ENCODE data around the gene ZBTB16.
A peak's percentile ranks its signal among the peaks of the same experiment; 100 is the strongest.

The ZBTB16 gene

GRCh38 chr11:114088216-114088615 lies 28.7 kb downstream of the ZBTB16 start:
- WGBS, 2 donors (ENCODE audit: extremely low coverage in 2 of 2, insufficient read length in 2 of 2, insufficient replicate concordance in 1 of 2), result no CpG with 5 or more reads among the region's 9 CpGs
- H2AFZ ChIP-seq (ENCODE audit: low read length), result no peak overlapping the region
- no peak overlapping the region for H3K9ac ChIP-seq (ENCODE audit: low read depth, low read length, poor library complexity)
- no peak overlapping the region for H3K18ac ChIP-seq (ENCODE audit: low read length)
- no peak overlapping the region for H3K23ac ChIP-seq (ENCODE audit: low read depth, low read length, poor library complexity)
- H3K4me1 ChIP-seq (ENCODE audit: control insufficient read depth in 2 of 2, insufficient read depth in 1 of 2, low read depth in 1 of 2, low read length in 2 of 2), result peaks cover 29 to 53% of the 10 kb centered on the region in 2 donors
- H2BK15ac ChIP-seq (ENCODE audit: low read length), result no peak overlapping the region
- no peak overlapping the region for H3K27ac ChIP-seq (replicated peaks; ENCODE audit: low read length)
- no peak overlapping the region for H4K8ac ChIP-seq (ENCODE audit: low read depth, low read length)
- no peaks in the 10 kb centered on the region for H3K9me3 ChIP-seq (replicated peaks in 1 of 2; ENCODE audit: control insufficient read depth in 2 of 2, insufficient read depth in 1 of 2, low read depth in 1 of 2, low read length in 2 of 2)
- no peak overlapping the region for H2BK5ac ChIP-seq (ENCODE audit: low read length)
- H3K36me3 ChIP-seq (replicated peaks in 1 of 2; ENCODE audit: control insufficient read depth in 2 of 2, insufficient read depth in 2 of 2, low read length in 2 of 2), result peaks cover 5 to 23% of the 10 kb centered on the region in 2 donors
- no peak overlapping the region for H3K14ac ChIP-seq (ENCODE audit: low read length)
- DNase-seq (ENCODE audit: low spot score), result no peak
- no peak overlapping the region for H3K4me2 ChIP-seq (ENCODE audit: insufficient read depth, low read length, poor library complexity, severe bottlenecking)
- H4K91ac ChIP-seq (ENCODE audit: low read depth, low read length, poor library complexity), result no peak overlapping the region
- H3K4me3 ChIP-seq (ENCODE audit: low read length in 2 of 2), result no peak overlapping the region
- H2AK5ac ChIP-seq (ENCODE audit: low read depth, low read length), result no peak overlapping the region
- no peak overlapping the region for H3K4ac ChIP-seq (ENCODE audit: low read length)
- peaks cover 3% of the 10 kb centered on the region for H3K79me1 ChIP-seq (ENCODE audit: low read depth, low read length)
- H2BK120ac ChIP-seq (ENCODE audit: low read depth, low read length), result no peak overlapping the region
- no peaks in the 10 kb centered on the region for H3K27me3 ChIP-seq (ENCODE audit: control insufficient read depth in 3 of 3, insufficient read depth in 3 of 3, low read depth in 1 of 3, low read length in 3 of 3)
- no peak overlapping the region for H2BK12ac ChIP-seq (ENCODE audit: low read length)

GRCh38 chr11:114088836-114089235 lies 29.3 kb downstream of the ZBTB16 start:
- Histone ChIP-seq H3K27me3 (ENCODE audit: control insufficient read depth in 3 of 3, insufficient read depth in 3 of 3, low read depth in 1 of 3, low read length in 3 of 3) (no peaks in the 10 kb centered on the region), H2AK5ac (ENCODE audit: low read depth, low read length) (no peak overlapping the region), H3K23ac (ENCODE audit: low read depth, low read length, poor library complexity) (no peak overlapping the region), H3K14ac (ENCODE audit: low read length) (no peak overlapping the region), H2BK12ac (ENCODE audit: low read length) (no peak overlapping the region), H3K4me1 (ENCODE audit: control insufficient read depth in 2 of 2, insufficient read depth in 1 of 2, low read depth in 1 of 2, low read length in 2 of 2) (peaks cover 35 to 54% of the 10 kb centered on the region in 2 donors), H3K9ac (ENCODE audit: low read depth, low read length, poor library complexity) (no peak overlapping the region), H3K18ac (ENCODE audit: low read length) (no peak overlapping the region), H3K36me3 (replicated peaks in 1 of 2; ENCODE audit: control insufficient read depth in 2 of 2, insufficient read depth in 2 of 2, low read length in 2 of 2) (peaks cover 3 to 25% of the 10 kb centered on the region in 2 donors), H3K9me3 (replicated peaks in 1 of 2; ENCODE audit: control insufficient read depth in 2 of 2, insufficient read depth in 1 of 2, low read depth in 1 of 2, low read length in 2 of 2) (no peaks in the 10 kb centered on the region), H3K4me3 (ENCODE audit: low read length in 2 of 2) (no peak overlapping the region), H4K91ac (ENCODE audit: low read depth, low read length, poor library complexity) (no peak overlapping the region), H2BK120ac (ENCODE audit: low read depth, low read length) (no peak overlapping the region), H4K8ac (ENCODE audit: low read depth, low read length) (no peak overlapping the region), H3K4ac (ENCODE audit: low read length) (no peak overlapping the region), H2AFZ (ENCODE audit: low read length) (no peak overlapping the region), H2BK15ac (ENCODE audit: low read length) (no peak overlapping the region), H2BK5ac (ENCODE audit: low read length) (no peak overlapping the region), H3K79me1 (ENCODE audit: low read depth, low read length) (peaks cover 3% of the 10 kb centered on the region), H3K4me2 (ENCODE audit: insufficient read depth, low read length, poor library complexity, severe bottlenecking) (no peak overlapping the region), H3K27ac (replicated peaks; ENCODE audit: low read length) (no peak overlapping the region)
- WGBS, 2 donors (ENCODE audit: extremely low coverage in 2 of 2, insufficient read length in 2 of 2, insufficient replicate concordance in 1 of 2), result no CpG with 5 or more reads among the region's 7 CpGs
- DNase-seq (ENCODE audit: low spot score), result no peak

- no peak overlapping the region for H3K9ac ChIP-seq (ENCODE audit: low read depth, low read length, poor library complexity)
- H3K4ac ChIP-seq (ENCODE audit: low read length), result no peak overlapping the region
- no peak overlapping the region for H2BK120ac ChIP-seq (ENCODE audit: low read depth, low read length)
- H3K4me3 ChIP-seq (ENCODE audit: low read length in 2 of 2), result no peak overlapping the region
- H3K14ac ChIP-seq (ENCODE audit: low read length), result peak overlapping the region; percentile 6
- H4K91ac ChIP-seq (ENCODE audit: low read depth, low read length, poor library complexity), result no peak overlapping the region
- H2AFZ ChIP-seq (ENCODE audit: low read length), result no peak overlapping the region
- H2BK12ac ChIP-seq (ENCODE audit: low read length), result no peak overlapping the region
- no peak overlapping the region for H4K8ac ChIP-seq (ENCODE audit: low read depth, low read length)
- H3K4me1 ChIP-seq (ENCODE audit: control insufficient read depth in 2 of 2, insufficient read depth in 1 of 2, low read depth in 1 of 2, low read length in 2 of 2), result peaks cover 36 to 52% of the 10 kb centered on the region in 2 donors
- H2AK5ac ChIP-seq (ENCODE audit: low read depth, low read length), result no peak overlapping the region
- no peak overlapping the region for H2BK5ac ChIP-seq (ENCODE audit: low read length)
- H3K27me3 ChIP-seq (ENCODE audit: control insufficient read depth in 3 of 3, insufficient read depth in 3 of 3, low read depth in 1 of 3, low read length in 3 of 3), result no peaks in the 10 kb centered on the region
- no CpG with 5 or more reads among the region's 4 CpGs for WGBS, 2 donors (ENCODE audit: extremely low coverage in 2 of 2, insufficient read length in 2 of 2, insufficient replicate concordance in 1 of 2)
- H3K23ac ChIP-seq (ENCODE audit: low read depth, low read length, poor library complexity), result no peak overlapping the region
- no peak overlapping the region for H3K27ac ChIP-seq (replicated peaks; ENCODE audit: low read length)
- peaks cover 5 to 25% of the 10 kb centered on the region in 2 donors for H3K36me3 ChIP-seq (replicated peaks in 1 of 2; ENCODE audit: control insufficient read depth in 2 of 2, insufficient read depth in 2 of 2, low read length in 2 of 2)
- no peak overlapping the region for H2BK15ac ChIP-seq (ENCODE audit: low read length)
- no peak for DNase-seq (ENCODE audit: low spot score)
- H3K79me1 ChIP-seq (ENCODE audit: low read depth, low read length), result peaks cover 5% of the 10 kb centered on the region
- no peak overlapping the region for H3K4me2 ChIP-seq (ENCODE audit: insufficient read depth, low read length, poor library complexity, severe bottlenecking)
- H3K9me3 ChIP-seq (replicated peaks in 1 of 2; ENCODE audit: control insufficient read depth in 2 of 2, insufficient read depth in 1 of 2, low read depth in 1 of 2, low read length in 2 of 2), result peaks cover 3 to 6% of the 10 kb centered on the region in 2 donors
- no peak overlapping the region for H3K18ac ChIP-seq (ENCODE audit: low read length)
Observed at GRCh38 chr11:114089748-114090147, 30.2 kb downstream of the ZBTB16 start.

GRCh38 chr11:114090225-114090910 lies 30.9 kb downstream of the ZBTB16 start:
- peak overlapping the region; percentile 29 for H3K27ac ChIP-seq (replicated peaks; ENCODE audit: low read length)
- H2BK5ac ChIP-seq (ENCODE audit: low read length), result no peak overlapping the region
- H3K4me2 ChIP-seq (ENCODE audit: insufficient read depth, low read length, poor library complexity, severe bottlenecking), result no peak overlapping the region
- H2AFZ ChIP-seq (ENCODE audit: low read length), result no peak overlapping the region
- H3K14ac ChIP-seq (ENCODE audit: low read length), result no peak overlapping the region
- no peak overlapping the region for H4K8ac ChIP-seq (ENCODE audit: low read depth, low read length)
- H3K4me1 ChIP-seq (ENCODE audit: control insufficient read depth in 2 of 2, insufficient read depth in 1 of 2, low read depth in 1 of 2, low read length in 2 of 2), result peaks cover 36 to 52% of the 10 kb centered on the region in 2 donors
- peaks cover 7 to 28% of the 10 kb centered on the region in 2 donors for H3K36me3 ChIP-seq (replicated peaks in 1 of 2; ENCODE audit: control insufficient read depth in 2 of 2, insufficient read depth in 2 of 2, low read length in 2 of 2)
- H3K4ac ChIP-seq (ENCODE audit: low read length), result no peak overlapping the region
- no peak overlapping the region for H2AK5ac ChIP-seq (ENCODE audit: low read depth, low read length)
- H2BK15ac ChIP-seq (ENCODE audit: low read length), result no peak overlapping the region
- peaks cover 6 to 8% of the 10 kb centered on the region in 2 donors for H3K9me3 ChIP-seq (replicated peaks in 1 of 2; ENCODE audit: control insufficient read depth in 2 of 2, insufficient read depth in 1 of 2, low read depth in 1 of 2, low read length in 2 of 2)
- no peak overlapping the region for H2BK120ac ChIP-seq (ENCODE audit: low read depth, low read length)
- no peak overlapping the region for H2BK12ac ChIP-seq (ENCODE audit: low read length)
- no CpG with 5 or more reads among the region's 4 CpGs for WGBS, 2 donors (ENCODE audit: extremely low coverage in 2 of 2, insufficient read length in 2 of 2, insufficient replicate concordance in 1 of 2)
- no peak overlapping the region for H3K18ac ChIP-seq (ENCODE audit: low read length)
- H4K91ac ChIP-seq (ENCODE audit: low read depth, low read length, poor library complexity), result no peak overlapping the region
- H3K27me3 ChIP-seq (ENCODE audit: control insufficient read depth in 3 of 3, insufficient read depth in 3 of 3, low read depth in 1 of 3, low read length in 3 of 3), result no peaks in the 10 kb centered on the region
- H3K23ac ChIP-seq (ENCODE audit: low read depth, low read length, poor library complexity), result no peak overlapping the region
- peaks cover 6% of the 10 kb centered on the region for H3K79me1 ChIP-seq (ENCODE audit: low read depth, low read length)
- no peak overlapping the region for H3K4me3 ChIP-seq (ENCODE audit: low read length in 2 of 2)
- DNase-seq (ENCODE audit: low spot score), result no peak
- H3K9ac ChIP-seq (ENCODE audit: low read depth, low read length, poor library complexity), result no peak overlapping the region

All from neuronal stem cell (in vitro differentiated cells).